GM10248 (cell line): ENCODE measurements around the gene MAP7D2.

Experiments
- CTCF ChIA-PET: fragments of 300-600 bp; sonication (Branson Sonifier 250); formaldehyde crosslinking; extraction: SDS; loops from one replicate; lab custom pipeline; 2021; ENCODE audit warnings: antibody characterized with exemption; lab: Yijun Ruan, JAX
- POLR2A ChIA-PET: fragments of 350-650 bp; sonication (Branson Sonifier 250); formaldehyde crosslinking; extraction: SDS; loops from one replicate; lab custom pipeline; 2020; ENCODE audit warnings: antibody characterized with exemption; lab: Yijun Ruan, JAX
- DNase-seq: peaks from one replicate; pipeline ENCODE4 v3.0.0; 2012; ENCODE audit errors: extremely low spot score
- CTCF ChIP-seq: IDR thresholded peaks from 2 replicates; pipeline ENCODE4 v1.5.1; 2012; ENCODE audit warnings: mild to moderate bottlenecking, low read depth; ENCODE audit errors: extremely low read depth, missing control alignments, control extremely low read depth

The MAP7D2 gene

GRCh38 chrX:19975845-19976244 is 140.9 kb downstream of the MAP7D2 start:
- DNase-seq: no peak
- ChIA-PET POLR2A (no interaction called here), CTCF (no interaction called here)
- TF ChIP-seq CTCF: no peak

- DNase-seq: no peak
- TF ChIP-seq CTCF: no peak
- ChIA-PET CTCF (no interaction called here), POLR2A (no interaction called here)
Measured at GRCh38 chrX:19972984-19973383, 143.7 kb downstream of the MAP7D2 start.

- CTCF ChIA-PET: no interaction called here
- DNase-seq: no peak
- POLR2A ChIA-PET: no interaction called here
- TF ChIP-seq CTCF: no peak
Measured at GRCh38 chrX:19968276-19968675, 148.4 kb downstream of the MAP7D2 start.

- TF ChIP-seq CTCF: no peak
- POLR2A ChIA-PET: no interaction called here
- CTCF ChIA-PET: no interaction called here
- no peak for DNase-seq
Measured at GRCh38 chrX:19966056-19966455, 150.7 kb downstream of the MAP7D2 start.

- ChIA-PET CTCF (interaction anchor here (1.2 to 1.3 kb wide), 3 partner anchors 19 to 582 kb away, joined by 3 read pairs; no protein-coding TSS in a partner anchor), POLR2A (no interaction called here)
- peak; percentile 21 for DNase-seq
- TF ChIP-seq CTCF: no peak
Measured at GRCh38 chrX:19964017-19964710, 152.5 kb downstream of the MAP7D2 start.

GRCh38 chrX:19960913-19961312 is 155.8 kb downstream of the MAP7D2 start:
- CTCF ChIA-PET: no interaction called here
- no peak for TF ChIP-seq CTCF
- POLR2A ChIA-PET: no interaction called here
- no peak for DNase-seq
